WTC11 (cell line): ENCODE results near the gene ANG. TPM values are rescaled to one million over a fixed set of nuclear protein-coding genes. Genes with fewer than 3 reads are reported as not detected.

Source experiments
- ATAC-seq: fragments of 200-7000 bp; cut with Tn5 transposase; 2 replicates; pipeline ENCODE4 v1.10.0; 2021; ENCODE audit warnings: mild to moderate bottlenecking, moderate library complexity
- CTCF ChIA-PET: fragments of 300-600 bp; sonication (Branson Sonifier 250); formaldehyde crosslinking; loops from one replicate; lab custom pipeline; 2021; ENCODE audit warnings: antibody characterized with exemption; lab: Charles Lee
- POLR2A ChIA-PET: fragments of 350-600 bp; sonication (Branson Sonifier 250); formaldehyde crosslinking; loops from one replicate; lab custom pipeline; 2021; ENCODE audit warnings: antibody characterized with exemption; lab: Charles Lee
- DNase-seq: peaks from one replicate; pipeline ENCODE4 v3.0.0; 2021; ENCODE audit warnings: low spot score
- H3K27ac Mint-ChIP-seq: 2 replicates; pipeline ENCODE4 v1.8.0; 2021; ENCODE audit warnings: mixed read lengths
- H3K27me3 Mint-ChIP-seq: 2 replicates; pipeline ENCODE4 v1.8.0; 2021; ENCODE audit warnings: low read depth, mild to moderate bottlenecking, moderate library complexity, mixed read lengths
- H3K36me3 Mint-ChIP-seq: 2 replicates; pipeline ENCODE4 v1.8.0; 2021; ENCODE audit warnings: mixed read lengths
- H3K4me1 Mint-ChIP-seq: 2 replicates; pipeline ENCODE4 v1.8.0; 2022; ENCODE audit warnings: mixed read lengths
- H3K4me3 Mint-ChIP-seq: 2 replicates; pipeline ENCODE4 v1.8.0; 2021; ENCODE audit warnings: mild to moderate bottlenecking, moderate library complexity, mixed read lengths
- H3K9me3 Mint-ChIP-seq: 2 replicates; pipeline ENCODE4 v1.8.0; 2021; ENCODE audit warnings: mixed read lengths
- ATF2 ChIP-seq: sonication (generic); formaldehyde crosslinking; IDR thresholded peaks from 2 replicates; pipeline ENCODE4 v1.8.1; 2022; ENCODE audit warnings: low read depth, missing genetic modification reagents, borderline replicate concordance
- ATF3 ChIP-seq: sonication (generic); formaldehyde crosslinking; conservative IDR thresholded peaks from 2 replicates; pipeline ENCODE4 v1.8.1; 2022; ENCODE audit warnings: mild to moderate bottlenecking, missing genetic modification reagents
- ATF6 ChIP-seq: sonication (generic); formaldehyde crosslinking; IDR thresholded peaks from 2 replicates; pipeline ENCODE4 v1.8.1; 2023; ENCODE audit warnings: mild to moderate bottlenecking, missing genetic modification reagents
- CBFB ChIP-seq: sonication (generic); formaldehyde crosslinking; IDR thresholded peaks from 2 replicates; pipeline ENCODE4 v1.8.1; 2022; ENCODE audit warnings: mild to moderate bottlenecking, low read depth, missing genetic modification reagents
- EMX1 ChIP-seq: fragments of 250-450 bp; sonication (Bioruptor Pico); IDR thresholded peaks from 2 replicates; pipeline ENCODE4 v1.8.0; 2021; ENCODE audit warnings: mild to moderate bottlenecking
- GABPB1 ChIP-seq: sonication (generic); formaldehyde crosslinking; IDR thresholded peaks from 2 replicates; pipeline ENCODE4 v1.8.1; 2023; ENCODE audit warnings: mild to moderate bottlenecking, missing genetic modification reagents
- GTF2I ChIP-seq: fragments of 250-450 bp; sonication (Bioruptor Pico); conservative IDR thresholded peaks from 2 replicates; pipeline ENCODE4 v1.4.0; 2021; ENCODE audit warnings: mild to moderate bottlenecking
- JAZF1 ChIP-seq: fragments of 250-450 bp; sonication (Bioruptor Pico); IDR thresholded peaks from 2 replicates; pipeline ENCODE4 v1.9.0; 2021; ENCODE audit warnings: moderate library complexity, mild to moderate bottlenecking, inconsistent platforms
- MXD4 ChIP-seq: fragments of 250-450 bp; sonication (Bioruptor Pico); IDR thresholded peaks from 2 replicates; pipeline ENCODE4 v1.8.0; 2021; ENCODE audit warnings: mild to moderate bottlenecking, moderate library complexity, borderline replicate concordance
- MYBL2 ChIP-seq: sonication (generic); formaldehyde crosslinking; IDR thresholded peaks from 2 replicates; pipeline ENCODE4 v1.8.1; 2023; ENCODE audit warnings: mild to moderate bottlenecking, moderate library complexity, missing genetic modification reagents
- NFE2L1 ChIP-seq: sonication (generic); formaldehyde crosslinking; IDR thresholded peaks from 2 replicates; pipeline ENCODE4 v1.8.1; 2023; ENCODE audit warnings: missing genetic modification reagents
- NFYB ChIP-seq: sonication (generic); formaldehyde crosslinking; conservative IDR thresholded peaks from 2 replicates; pipeline ENCODE4 v1.8.0; 2022; ENCODE audit warnings: low read depth, missing genetic modification reagents
- NR1H2 ChIP-seq: sonication (generic); formaldehyde crosslinking; IDR thresholded peaks from 2 replicates; pipeline ENCODE4 v1.9.0; 2021; ENCODE audit warnings: mild to moderate bottlenecking, moderate library complexity, missing genetic modification reagents
- STAT6 ChIP-seq: sonication (generic); formaldehyde crosslinking; conservative IDR thresholded peaks from 2 replicates; pipeline ENCODE4 v1.8.1; 2023; ENCODE audit warnings: mild to moderate bottlenecking, low read depth, missing genetic modification reagents, moderate library complexity
- ZMAT4 ChIP-seq: fragments of 250-450 bp; sonication (Bioruptor Pico); IDR thresholded peaks from 2 replicates; pipeline ENCODE4 v1.9.0; 2021; ENCODE audit warnings: mild to moderate bottlenecking
- ZNF281 ChIP-seq: sonication (generic); formaldehyde crosslinking; IDR thresholded peaks from 2 replicates; pipeline ENCODE4 v1.8.0; 2023; ENCODE audit warnings: mild to moderate bottlenecking, missing genetic modification reagents
- ZNF416 ChIP-seq: fragments of 250-450 bp; sonication (Bioruptor Pico); IDR thresholded peaks from 2 replicates; pipeline ENCODE4 v1.9.0; 2021; ENCODE audit warnings: mild to moderate bottlenecking, inconsistent platforms
- ZNF671 ChIP-seq: fragments of 250-450 bp; sonication (Bioruptor Pico); IDR thresholded peaks from 2 replicates; pipeline ENCODE4 v1.8.0; 2021; ENCODE audit warnings: mild to moderate bottlenecking
- total RNA-seq: library from RNA; stranded (reverse); gene quantifications from 3 replicates; pipeline ENCODE4 v1.2.3, GENCODE V29; 2021

ANG gene
- total RNA-seq, 1 experiment from 2014 or later, result 4.8 TPM

- no peaks in the 10 kb centered on the region for H3K9me3 Mint-ChIP-seq
- peak; percentile 75 for TF ChIP-seq GABPB1 (CRISPR knock-in tag)
- TF ChIP-seq ATF6 (CRISPR knock-in tag), result no peak
- TF ChIP-seq GTF2I (CRISPR knock-in tag), result no peak
- ATAC-seq, result peak; percentile 7
- H3K27ac Mint-ChIP-seq, result peak overlapping the region; percentile 18
- peak; percentile 29 for DNase-seq
- H3K27me3 Mint-ChIP-seq, result peaks cover 10% of the 10 kb centered on the region
- H3K4me1 Mint-ChIP-seq, result peaks cover 22% of the 10 kb centered on the region
- ChIA-PET POLR2A (interaction anchor here (1.0 to 1.4 kb wide), 4 partner anchors 28 to 342 kb away, joined by 3 to 4 read pairs (median 3); no protein-coding TSS in a partner anchor), CTCF (interaction anchor here (0.5 to 8.1 kb wide), 17 partner anchors 9 to 387 kb away, joined by 3 to 106 read pairs (median 5); no protein-coding TSS in a partner anchor)
- no peak overlapping the region for H3K4me3 Mint-ChIP-seq
- H3K36me3 Mint-ChIP-seq, result no peaks in the 10 kb centered on the region
These were observed 3.7 kb upstream of the ANG start for GRCh38 chr14:20684662-20685456.

GRCh38 chr14:20686386-20687143 is 2.0 kb upstream of the ANG start:
- H3K36me3 Mint-ChIP-seq, result no peaks in the 10 kb centered on the region
- H3K4me1 Mint-ChIP-seq, result peaks cover 12% of the 10 kb centered on the region
- ChIA-PET CTCF (interaction anchor here (1.2 to 8.1 kb wide), 2 partner anchors 29 kb away, joined by 6 to 106 read pairs; no protein-coding TSS in a partner anchor), POLR2A (no interaction called here)
- TF ChIP-seq GABPB1 (CRISPR knock-in tag) (peak; percentile 81), JAZF1 (CRISPR knock-in tag) (no peak), MXD4 (CRISPR knock-in tag) (no peak), NFYB (CRISPR knock-in tag) (no peak), ATF2 (CRISPR knock-in tag) (no peak)
- no peak overlapping the region for H3K27ac Mint-ChIP-seq
- H3K27me3 Mint-ChIP-seq, result peaks cover 9% of the 10 kb centered on the region
- no peaks in the 10 kb centered on the region for H3K9me3 Mint-ChIP-seq
- H3K4me3 Mint-ChIP-seq, result no peak overlapping the region
- DNase-seq, result no peak
- ATAC-seq, result no peak

GRCh38 chr14:20687362-20688166 is 1.0 kb upstream of the ANG start:
- H3K9me3 Mint-ChIP-seq, result no peaks in the 10 kb centered on the region
- DNase-seq (no peak), ATAC-seq (no peak)
- H3K4me1 Mint-ChIP-seq, result peaks cover 12% of the 10 kb centered on the region
- no peaks in the 10 kb centered on the region for H3K36me3 Mint-ChIP-seq
- ChIA-PET CTCF (interaction anchor here (1.2 kb wide), 1 partner anchor 30 kb away, joined by 6 read pairs; no protein-coding TSS in a partner anchor), POLR2A (interaction anchor here (0.8 kb wide), 1 partner anchor 25 kb away, joined by 3 read pairs; no protein-coding TSS in a partner anchor)
- no peak overlapping the region for H3K4me3 Mint-ChIP-seq
- H3K27ac Mint-ChIP-seq, result no peak overlapping the region
- H3K27me3 Mint-ChIP-seq, result peaks cover 6% of the 10 kb centered on the region
- TF ChIP-seq MXD4 (CRISPR knock-in tag) (no peak), CBFB (CRISPR knock-in tag) (no peak), ZNF416 (no peak), ZNF671 (no peak), MYBL2 (no peak), GTF2I (CRISPR knock-in tag) (no peak), STAT6 (CRISPR knock-in tag) (no peak), EMX1 (CRISPR knock-in tag) (no peak), NFE2L1 (no peak), NR1H2 (CRISPR knock-in tag) (no peak), ZMAT4 (CRISPR knock-in tag) (no peak), ZNF281 (no peak), ATF3 (no peak)
